NCI-H748 (cell line): ENCODE results near the gene RPL36.

Experiments
- DNase-seq: peaks from one replicate; lab custom pipeline; 2025; ENCODE audit not compliant: unreplicated experiment; lab: John Stamatoyannopoulos, UW

Gene RPL36

DNA sequence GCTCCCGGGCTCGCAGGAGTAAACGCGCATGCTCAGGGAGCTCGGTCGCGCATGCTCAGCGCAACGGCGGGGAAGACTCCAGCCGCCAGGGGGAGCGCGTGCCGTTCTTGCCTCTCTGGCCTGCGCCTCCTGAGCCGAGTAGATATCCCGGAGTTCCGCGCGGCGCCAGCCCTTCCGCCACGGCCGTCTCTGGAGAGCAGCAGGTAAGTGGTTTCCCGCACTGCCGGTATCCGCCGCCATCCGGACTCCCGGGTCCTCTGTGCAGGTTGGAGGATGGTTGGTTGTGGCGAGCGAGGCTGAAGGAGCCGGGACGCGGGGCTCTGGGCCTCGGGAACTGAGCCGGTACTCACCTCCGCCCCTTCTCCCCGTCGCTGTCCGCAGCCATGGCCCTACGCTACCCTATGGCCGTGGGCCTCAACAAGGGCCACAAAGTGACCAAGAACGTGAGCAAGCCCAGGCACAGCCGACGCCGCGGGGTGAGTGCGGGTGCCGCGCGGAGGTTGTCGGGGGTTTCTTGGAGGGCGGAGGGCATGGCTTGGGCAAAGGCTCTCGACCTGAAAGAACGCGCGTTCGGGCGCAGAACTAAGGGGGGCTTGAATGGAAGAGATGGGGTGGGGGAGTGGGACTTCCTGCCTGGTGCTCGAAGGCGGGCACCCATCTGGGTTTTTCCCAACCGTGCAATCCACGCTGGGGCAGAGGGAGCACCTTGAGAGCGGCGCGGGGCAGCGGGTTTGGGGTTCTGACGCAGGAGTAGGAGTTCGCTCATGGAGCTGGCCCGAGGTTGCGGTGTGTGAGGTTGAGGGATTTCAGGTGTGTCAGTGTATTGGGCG, at the start of gene RPL36:
RPL36 (plus strand) TSS at position 171 of the 830 bp plus-strand sequence; CDS start at position 384, 213 bp downstream.
- peak; percentile 91 for DNase-seq

DNA sequence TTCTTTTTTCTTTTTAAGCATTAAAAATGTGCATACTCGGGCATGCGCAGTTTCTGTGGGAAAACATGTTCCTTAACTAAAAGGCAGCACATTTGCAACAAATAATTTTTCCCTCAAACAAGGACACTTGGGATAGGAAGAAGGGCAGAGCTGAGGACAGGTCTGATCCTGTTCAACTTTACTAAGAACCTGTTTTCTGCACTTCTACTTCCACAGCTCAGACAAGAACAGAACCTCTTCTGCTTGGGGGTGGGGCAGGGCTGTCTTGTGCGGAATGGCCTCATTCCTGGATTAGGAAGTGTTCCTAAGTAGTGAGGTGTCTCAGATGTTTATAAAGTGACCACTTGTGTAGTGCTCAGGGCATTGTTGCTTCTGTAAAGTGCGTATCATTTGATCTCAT, 48.9 kb upstream of the RPL36 start:
- no peak for DNase-seq

DNA sequence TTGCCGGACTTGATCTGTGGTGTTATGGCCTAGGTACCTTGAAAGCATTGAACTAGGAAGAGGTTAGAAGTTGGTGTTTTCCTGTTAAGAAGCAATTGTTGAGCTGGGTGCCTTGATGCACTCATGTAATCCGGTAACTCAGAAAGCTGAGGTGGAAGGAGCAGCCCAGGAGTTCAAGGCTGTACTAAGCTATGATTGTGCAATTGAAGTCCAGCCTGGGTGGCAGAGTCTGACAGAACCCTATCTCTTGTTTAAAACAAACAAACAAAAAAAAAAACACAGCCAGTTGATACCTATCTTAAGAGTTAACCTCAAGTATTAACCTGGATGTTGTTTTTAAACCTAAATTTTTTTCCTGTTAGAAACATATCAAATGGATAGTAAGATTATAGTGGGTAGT, 47.9 kb upstream of the RPL36 start:
- DNase-seq, result no peak

DNA sequence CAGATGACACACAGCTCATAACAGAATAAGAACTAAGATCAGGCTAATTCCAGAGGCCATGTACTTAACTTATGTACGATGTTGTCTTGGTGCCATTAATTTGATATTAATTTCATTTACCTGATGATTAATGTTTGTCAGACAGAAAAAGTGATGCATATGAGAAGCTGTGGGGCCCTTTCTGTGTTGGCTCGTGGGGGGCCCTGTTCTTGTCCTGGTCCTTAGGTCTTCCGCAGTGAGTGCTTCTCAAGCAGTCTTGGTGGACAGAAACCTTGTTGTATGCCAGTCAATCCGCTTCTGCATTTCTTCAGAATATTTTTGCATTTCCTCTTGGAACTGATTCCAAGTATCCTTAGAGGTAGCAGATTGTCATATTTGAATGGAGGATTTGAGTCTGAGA, 47.0 kb upstream of the RPL36 start:
- DNase-seq, result no peak

DNA sequence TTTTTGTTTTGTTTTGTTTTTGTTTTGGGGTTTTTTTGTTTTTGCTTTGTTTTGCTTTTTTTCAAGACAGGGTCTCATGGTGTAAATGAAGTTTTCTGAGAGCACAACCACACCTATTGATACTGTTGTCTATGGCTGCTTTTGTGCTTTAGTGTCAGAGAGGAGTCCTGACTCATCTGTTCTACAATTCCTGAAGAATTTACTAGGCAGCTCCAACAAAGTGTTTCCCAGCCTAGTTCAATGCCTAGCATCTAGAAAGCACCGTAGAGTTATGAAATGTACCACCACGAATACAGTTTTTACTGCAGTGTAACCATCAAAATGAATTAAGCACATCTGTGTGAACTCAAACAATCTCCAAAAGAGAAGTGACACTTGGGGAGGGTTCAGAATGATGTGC, 46.1 kb upstream of the RPL36 start:
- no peak for DNase-seq

DNA sequence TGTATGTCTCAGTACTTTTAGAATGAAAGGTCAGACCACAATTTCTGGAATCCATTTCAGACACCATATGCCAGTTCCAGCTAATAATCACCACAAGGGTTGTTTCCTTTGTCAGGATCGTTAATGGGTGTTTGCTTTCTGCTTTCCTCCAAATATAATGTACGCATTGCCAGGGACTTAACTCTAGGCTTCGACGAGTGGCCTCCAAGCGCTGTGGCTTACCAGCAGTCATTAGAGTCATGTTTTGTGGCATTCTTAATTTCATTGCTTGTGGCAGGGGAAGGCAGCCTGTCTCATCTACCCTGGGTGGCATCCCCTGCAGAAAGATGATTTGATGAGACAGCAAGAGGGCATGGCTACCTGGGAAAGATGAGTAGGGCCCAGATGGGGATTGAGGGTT, 44.7 kb upstream of the RPL36 start:
- DNase-seq, result peak; percentile 11

DNA sequence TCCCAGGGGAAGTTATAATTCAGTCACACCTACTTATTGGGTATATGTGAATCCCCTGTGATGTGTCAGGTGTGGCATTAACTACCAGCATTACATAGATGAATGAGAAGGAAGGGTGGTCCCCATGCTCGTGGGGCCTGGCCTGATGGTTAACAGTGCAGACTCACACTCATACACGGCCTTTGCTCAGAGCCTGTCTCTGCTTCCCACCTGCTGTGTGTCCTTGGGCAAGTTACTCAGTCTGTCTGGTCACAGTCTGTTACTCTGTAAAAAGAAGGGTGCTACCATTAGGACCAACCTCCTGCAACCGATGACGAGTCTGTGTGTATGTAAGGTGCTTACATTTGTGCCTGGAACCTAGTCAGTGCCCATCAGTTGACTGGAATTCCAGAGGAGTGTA, 43.4 kb upstream of the RPL36 start:
- no peak for DNase-seq

DNA sequence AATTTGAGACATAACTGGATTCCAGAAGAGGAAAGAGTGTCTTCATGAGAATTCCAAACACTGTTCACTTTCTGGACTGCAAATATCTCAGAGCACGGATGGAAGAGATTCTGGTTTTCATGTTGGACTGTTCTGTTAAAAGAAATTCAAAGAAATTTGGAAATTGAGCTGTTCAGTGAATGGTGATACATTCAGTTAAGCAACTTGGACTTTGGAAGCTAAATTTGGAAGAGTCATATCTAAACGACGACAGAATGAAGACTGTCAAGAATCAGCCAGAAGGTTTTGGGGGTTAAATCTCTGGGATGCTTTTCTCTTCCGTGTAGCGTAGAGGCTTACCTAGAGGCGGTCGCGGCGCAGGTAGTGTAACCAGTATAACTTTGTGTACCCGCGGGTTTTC, 41.6 kb upstream of the RPL36 start:
- DNase-seq, result no peak

DNA sequence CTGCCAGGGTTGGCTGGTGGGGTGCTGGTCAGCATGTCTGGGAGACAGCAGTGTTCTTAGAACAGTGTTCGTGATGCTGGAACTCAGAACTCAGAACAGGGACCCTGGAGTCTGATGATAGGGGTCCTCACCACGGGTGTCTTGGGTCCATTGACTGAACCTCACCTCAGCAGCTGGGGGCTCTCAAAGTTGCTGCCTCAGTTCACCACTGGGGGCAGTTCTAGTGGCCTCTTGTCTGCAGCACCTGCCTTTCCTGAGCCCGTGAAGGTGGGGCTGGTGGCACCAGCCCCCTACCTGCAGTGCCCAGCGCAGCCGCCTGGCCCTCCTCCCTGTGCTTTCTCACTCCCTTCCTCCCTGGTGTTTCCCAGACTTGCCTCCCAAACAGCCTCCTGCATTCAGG, 38.7 kb upstream of the RPL36 start:
- DNase-seq, result no peak

DNA sequence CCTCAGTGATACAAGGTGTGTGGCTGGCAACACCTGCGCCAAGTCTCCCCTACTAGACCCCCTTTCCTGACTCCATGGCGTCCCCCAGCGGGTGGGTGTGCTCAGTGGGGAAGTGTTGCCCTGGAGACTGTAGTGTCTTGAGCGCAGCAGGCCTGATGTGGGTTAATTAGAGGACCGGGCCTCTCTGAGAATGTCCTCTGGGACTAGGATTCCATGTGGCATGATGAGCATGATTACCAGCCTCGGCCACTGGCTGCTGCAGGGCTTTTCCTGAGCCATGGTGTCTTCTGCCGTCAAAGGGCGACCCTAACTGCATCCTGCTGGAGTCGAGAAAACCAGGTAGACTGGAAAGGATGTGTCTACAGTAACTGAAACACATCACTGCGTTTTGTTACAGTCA, 37.8 kb upstream of the RPL36 start:
- no peak for DNase-seq

DNA sequence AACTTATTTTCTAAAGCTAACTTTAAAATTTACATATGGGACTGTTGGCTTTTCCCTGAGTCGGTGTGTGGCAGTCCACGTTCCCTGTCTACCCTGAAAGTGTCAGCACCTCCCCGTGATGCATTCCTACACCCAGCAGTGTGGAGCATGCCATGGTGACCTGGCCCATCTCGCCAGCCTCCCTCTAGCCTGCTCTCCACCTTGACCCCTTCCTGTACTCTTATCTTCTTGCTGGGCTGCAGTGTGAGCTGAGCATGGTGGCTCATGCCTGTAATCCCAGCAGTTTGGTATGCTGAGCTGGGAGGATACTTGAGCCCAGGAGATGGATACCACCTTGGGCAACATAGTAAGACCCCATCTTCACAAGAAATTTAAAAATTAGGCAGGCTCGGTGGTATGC, 35.2 kb upstream of the RPL36 start:
- DNase-seq, result no peak

DNA sequence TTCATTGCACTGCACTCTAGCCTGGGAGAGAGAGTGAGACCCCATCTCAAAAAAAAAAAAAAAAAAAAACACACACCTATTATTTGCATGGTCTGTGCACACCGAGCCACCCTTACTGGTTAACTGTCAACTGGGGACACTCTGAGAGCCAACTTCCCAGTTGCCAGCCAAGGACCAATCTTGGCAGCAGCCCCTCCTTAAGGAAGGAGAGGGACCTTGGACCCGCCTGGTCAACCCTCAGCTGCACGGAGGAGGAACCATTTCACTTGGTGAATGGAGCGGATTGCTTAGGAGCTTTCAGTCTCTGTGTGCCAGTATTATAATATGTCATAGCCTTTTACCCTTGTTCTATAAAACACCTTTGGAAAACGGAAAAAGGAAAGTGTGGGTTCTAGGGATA, 34.7 kb upstream of the RPL36 start:
- DNase-seq, result no peak

DNA sequence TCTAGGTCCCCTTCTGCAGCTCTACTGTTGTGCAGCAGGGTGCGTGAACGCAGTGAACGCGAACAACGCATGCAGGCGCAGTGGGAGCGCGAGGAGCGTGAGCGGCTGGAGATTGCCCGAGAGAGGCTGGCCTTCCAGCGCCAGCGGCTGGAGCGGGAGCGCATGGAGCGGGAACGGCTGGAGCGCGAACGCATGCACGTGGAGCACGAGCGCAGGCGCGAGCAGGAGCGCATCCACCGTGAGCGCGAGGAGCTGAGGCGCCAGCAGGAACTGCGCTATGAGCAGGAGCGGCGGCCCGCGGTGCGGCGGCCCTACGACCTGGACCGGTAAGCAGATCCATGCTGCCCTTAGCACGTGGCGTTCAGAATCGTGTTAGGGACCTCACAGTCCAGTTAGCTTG, 28.6 kb upstream of the RPL36 start:
- DNase-seq, result no peak

DNA sequence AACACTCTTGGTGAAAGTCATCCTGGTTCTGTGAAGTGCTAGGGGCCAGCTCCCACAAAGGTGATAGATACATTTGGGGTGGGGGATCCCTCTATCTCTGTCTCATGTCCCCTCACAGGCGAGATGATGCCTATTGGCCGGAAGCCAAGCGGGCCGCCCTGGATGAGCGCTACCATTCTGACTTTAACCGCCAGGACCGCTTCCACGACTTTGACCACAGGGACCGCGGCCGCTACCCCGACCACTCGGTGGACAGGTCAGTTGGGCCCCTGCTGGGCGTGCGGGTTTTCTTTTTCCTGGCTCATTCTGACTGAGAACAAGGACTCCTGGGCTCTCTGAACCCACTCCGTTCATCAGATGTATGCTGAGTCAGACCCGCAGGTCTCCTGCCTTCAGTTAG, 26.2 kb upstream of the RPL36 start:
- no peak for DNase-seq

DNA sequence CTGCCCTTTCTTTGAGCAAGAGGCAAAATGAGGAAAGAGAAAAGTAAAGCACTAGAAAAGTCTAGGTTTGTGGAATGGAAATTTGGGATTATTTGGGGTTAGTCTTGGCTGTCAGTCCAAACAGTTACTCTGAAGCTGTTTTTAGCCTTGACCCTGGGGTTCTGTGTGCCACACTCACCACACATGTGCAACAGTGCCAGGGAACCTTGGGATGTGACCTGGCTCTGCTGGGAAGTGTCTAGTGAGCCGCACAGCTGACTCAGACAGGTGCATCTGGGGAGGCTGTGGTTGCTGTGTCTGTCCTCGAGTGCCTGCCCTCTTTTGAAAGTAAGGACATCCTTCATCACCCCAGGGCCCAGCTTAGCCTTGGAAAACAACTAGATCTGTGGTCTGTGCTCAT, 25.6 kb upstream of the RPL36 start:
- no peak for DNase-seq

DNA sequence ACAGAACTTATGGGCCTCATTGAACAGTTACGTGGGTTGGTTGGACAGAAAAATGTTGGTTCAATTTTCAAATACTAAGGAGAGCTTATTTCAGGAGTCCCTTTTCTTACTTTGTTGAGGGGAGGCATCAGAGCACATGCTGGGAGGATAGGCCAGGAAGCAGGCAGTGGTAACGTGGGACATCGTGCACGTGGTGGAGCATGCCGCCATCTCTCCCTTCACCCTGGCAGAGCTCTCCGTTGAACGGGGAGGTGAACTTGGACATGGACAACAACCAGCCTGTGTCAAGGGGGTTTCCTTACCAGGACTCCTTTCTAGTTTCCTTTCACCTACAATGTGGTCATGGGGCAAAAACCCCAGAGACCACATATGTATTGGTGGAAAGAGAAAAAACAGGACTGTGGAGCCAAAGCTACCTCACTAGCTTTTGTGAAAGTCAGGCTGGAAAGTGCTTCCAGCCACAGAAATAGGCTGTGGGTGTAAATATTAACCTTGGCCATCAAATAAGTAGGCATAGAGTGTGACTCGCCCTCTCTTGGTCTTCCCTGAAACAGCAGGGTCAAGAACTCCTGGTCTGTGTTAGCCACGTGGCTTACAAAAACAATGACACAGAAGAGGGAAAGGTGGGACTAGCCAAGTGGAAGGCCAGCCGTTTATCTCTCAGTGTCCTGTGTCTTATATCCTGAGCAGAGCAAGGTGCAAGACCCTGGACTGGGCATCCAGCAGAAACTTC, 24.1 kb upstream of the RPL36 start:
- no peak for DNase-seq

DNA sequence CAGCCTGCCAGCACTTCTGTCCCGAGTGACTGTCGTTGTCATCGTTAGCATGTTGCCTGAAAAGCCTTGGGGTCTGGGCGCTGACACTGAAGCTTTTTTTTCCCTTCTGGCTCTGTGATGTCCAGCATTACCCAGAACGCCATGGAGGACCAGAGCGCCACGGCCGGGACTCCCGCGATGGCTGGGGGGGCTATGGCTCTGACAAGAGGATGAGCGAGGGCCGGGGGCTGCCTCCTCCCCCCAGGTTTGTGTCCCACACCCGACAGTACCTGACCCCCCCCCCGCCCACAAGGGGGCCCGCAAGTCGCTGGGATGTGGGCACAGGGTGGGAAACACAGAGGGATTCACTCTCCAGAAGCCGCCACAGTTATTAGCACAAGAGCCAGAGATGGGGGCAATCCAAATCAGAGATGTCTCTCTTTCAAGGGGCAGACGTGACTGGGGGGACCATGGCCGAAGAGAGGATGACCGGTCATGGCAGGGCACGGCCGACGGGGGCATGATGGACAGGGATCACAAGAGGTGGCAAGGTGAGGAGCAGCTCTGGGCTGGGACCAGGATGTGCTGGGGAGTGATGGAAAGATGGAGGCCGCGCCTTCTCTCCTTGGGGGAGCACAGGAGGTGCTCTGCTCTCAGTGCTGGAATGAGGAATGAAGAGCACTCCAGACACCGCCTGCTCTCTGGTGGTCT, 23.0 kb upstream of the RPL36 start:
- no peak for DNase-seq

DNA sequence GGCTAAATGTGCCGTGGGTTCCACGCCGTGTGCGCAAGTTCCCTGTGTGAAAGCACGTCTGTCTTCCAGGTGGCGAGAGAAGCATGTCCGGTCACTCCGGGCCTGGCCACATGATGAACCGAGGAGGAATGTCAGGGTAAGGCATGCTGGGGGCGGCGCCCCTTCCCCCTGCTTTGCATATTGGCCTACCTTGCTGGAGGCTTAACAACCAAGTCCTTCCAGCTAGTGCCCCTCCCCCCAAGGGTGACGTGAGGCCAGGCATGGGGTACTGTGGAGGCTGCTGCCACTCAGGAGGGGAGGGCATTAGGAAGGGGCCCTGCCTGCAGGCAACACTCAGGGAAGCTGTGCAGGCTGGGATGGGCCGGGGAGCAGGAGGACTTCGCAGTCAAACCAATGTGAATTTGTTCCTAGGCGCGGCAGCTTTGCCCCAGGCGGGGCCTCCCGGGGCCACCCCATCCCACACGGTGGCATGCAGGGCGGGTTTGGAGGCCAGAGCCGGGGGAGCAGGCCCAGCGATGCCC, 22.3 kb upstream of the RPL36 start:
- DNase-seq, result no peak

DNA sequence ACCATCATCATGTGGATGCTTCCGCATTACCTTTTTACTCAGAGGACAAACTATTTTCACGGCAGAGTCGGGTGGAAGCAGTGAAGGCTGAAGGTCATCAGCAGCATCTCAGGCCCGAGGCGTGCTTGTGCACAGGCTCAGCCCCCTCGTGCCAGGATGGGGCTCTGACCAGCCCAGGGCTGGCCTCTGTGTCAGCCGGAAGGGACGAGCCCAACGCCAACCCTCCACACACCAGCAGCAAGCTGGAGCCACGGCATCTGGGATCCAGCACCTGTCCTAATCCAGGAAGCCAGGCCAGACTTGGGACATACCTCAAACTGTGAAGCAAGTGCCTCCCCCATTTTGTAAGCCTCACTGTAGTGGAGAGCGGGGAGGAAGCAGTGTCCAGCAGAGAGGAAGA, 20.9 kb upstream of the RPL36 start:
- DNase-seq, result no peak

DNA sequence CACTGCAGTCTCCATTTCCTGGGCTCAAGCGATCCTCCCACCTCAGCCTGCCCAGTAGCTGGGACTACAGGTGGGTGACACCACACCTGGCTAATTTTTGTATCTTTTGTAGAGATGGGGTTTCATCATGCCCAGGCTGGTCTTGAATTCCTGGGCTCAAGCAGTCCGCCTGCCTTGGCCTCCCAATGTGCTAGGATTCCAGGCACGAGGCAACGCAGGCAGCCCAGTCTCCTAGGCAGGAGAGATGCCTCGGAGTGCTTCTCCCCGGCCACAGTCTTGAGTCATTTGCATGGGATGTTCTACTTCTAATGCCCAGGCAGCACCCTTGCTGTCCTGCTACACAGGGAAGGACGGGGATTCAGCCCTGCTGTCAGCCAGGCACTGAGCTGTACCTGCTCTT, 18.5 kb upstream of the RPL36 start:
- no peak for DNase-seq

DNA sequence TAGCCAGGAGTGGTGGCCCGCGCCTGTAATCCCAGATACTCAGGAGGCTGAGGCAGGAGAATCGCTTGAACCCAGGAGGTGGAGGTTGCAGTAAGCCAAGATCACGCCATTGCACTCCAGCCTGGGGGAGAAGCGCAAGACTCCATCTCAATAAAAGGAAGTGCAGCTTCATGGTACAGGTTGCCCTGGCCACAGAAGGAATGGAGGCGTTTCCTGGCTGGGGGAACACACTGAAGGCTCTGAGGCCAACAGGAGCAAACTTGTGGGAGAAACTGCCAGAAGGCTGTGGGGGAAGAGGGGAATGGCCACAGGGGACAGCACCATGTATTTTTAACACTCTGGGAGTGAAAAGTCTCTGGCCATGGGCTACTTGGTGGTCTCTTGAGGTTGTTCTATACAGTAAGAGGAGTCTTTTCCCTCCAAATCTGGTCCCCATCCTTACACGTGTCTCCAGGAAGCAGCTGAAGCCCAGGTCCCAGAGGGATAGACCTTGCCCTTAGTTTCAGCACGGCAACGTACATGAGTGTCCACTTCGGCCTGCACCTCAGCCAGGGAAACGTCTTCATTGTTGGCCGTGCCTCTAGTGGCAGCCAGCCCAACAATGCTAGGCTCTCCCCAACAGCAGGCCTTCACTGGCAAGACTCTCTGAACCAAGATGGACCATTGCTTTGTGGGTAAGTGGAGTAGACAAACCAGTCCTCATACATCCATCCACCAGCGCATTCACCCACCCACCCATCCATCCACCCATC, 17.2 kb upstream of the RPL36 start:
- DNase-seq, result no peak
